Endothelial cell of umbilical vein (primary cell): Measurements from ENCODE around the gene UHRF1. TPM values are rescaled to one million over a fixed set of nuclear protein-coding genes. Genes with fewer than 3 reads are reported as not detected.

Experiments
- BruUV-seq: library from RNA; stranded (reverse); fragments of 400-500 nt; replicated peaks from 2 replicates; lab custom pipeline; 2021; lab: Mats Ljungman, UMichigan
- CTCF ChIA-PET: fragments of 300-600, 350-600 bp; sonication (Branson Sonifier 250); formaldehyde crosslinking; loops from one replicate; lab custom pipeline; 2021; ENCODE audit warnings: antibody characterized with exemption, inconsistent platforms; lab: Charles Lee
- POLR2A ChIA-PET: fragments of 300-600, 350-600 bp; sonication (Branson Sonifier 250); formaldehyde crosslinking; loops from one replicate; lab custom pipeline; 2021; ENCODE audit warnings: antibody characterized with exemption, inconsistent platforms; lab: Charles Lee
- DNase-seq: peaks from one replicate; pipeline ENCODE4 v3.0.0-alpha.2; 2011; ENCODE audit warnings: low read depth, low spot score
- FAIRE-seq: peaks from 2 replicates; lab custom pipeline; 2011; peaks lifted over from hg19 to GRCh38; lab: Jason Lieb, UNC
- H2AFZ ChIP-seq: 2 replicates; pipeline ENCODE4 v1.6.0; 2012; ENCODE audit warnings: low read depth, low read length, control low read depth, inconsistent platforms
- H3K27ac ChIP-seq: 2 replicates; pipeline ENCODE4 v1.5.1; 2011; ENCODE audit warnings: low read depth, mild to moderate bottlenecking, control low read depth, low read length, moderate library complexity; ENCODE audit not compliant: insufficient read depth
- H3K27me3 ChIP-seq, 2 experiments: 2 replicates each; pipeline versions ENCODE4 v1.6.0 to v1.6.1; 2011; ENCODE audit warnings: low read length in 2 of 2, mixed read lengths in 1 of 2; ENCODE audit not compliant: control insufficient read depth in 2 of 2, insufficient read depth in 2 of 2
- H3K36me3 ChIP-seq, 2 experiments: 2 replicates in 1 of 2; 3 replicates in 1 of 2; pipeline ENCODE4 v1.5.1; 2011; ENCODE audit warnings: low read length in 2 of 2, mild to moderate bottlenecking in 1 of 2, moderate library complexity in 1 of 2; ENCODE audit not compliant: control insufficient read depth in 2 of 2, insufficient read depth in 2 of 2; ENCODE audit errors: extremely low read depth in 1 of 2
- H3K4me1 ChIP-seq: 3 replicates; pipeline ENCODE4 v1.5.1; 2011; ENCODE audit warnings: mild to moderate bottlenecking, low read length; ENCODE audit not compliant: control insufficient read depth, insufficient read depth; ENCODE audit errors: extremely low read depth
- H3K4me2 ChIP-seq: 2 replicates; pipeline ENCODE4 v1.6.1; 2011; ENCODE audit warnings: low read length, control low read depth, mixed read lengths; ENCODE audit not compliant: insufficient read depth
- H3K4me3 ChIP-seq, 3 experiments: fragments of 200-600 bp in 1 of 3; sonication (generic), shearing (Covaris generic) in 1 of 3; replicated peaks in 1 of 3; 2 replicates each; pipeline ENCODE4 v1.5.1; 2011 to 2016; ENCODE audit warnings: control low read depth in 3 of 3, low read length in 3 of 3, mild to moderate bottlenecking in 2 of 3, inconsistent platforms in 1 of 3, low read depth in 1 of 3, moderate library complexity in 1 of 3; ENCODE audit not compliant: insufficient read depth in 1 of 3
- H3K79me2 ChIP-seq: 2 replicates; pipeline ENCODE4 v1.6.0; 2012; ENCODE audit warnings: low read length, inconsistent platforms; ENCODE audit not compliant: control insufficient read depth, insufficient read depth
- H3K9ac ChIP-seq: replicated peaks from 2 replicates; pipeline ENCODE3; 2011; ENCODE audit warnings: low read length, control low read depth; ENCODE audit not compliant: insufficient read depth; ENCODE audit errors: extremely low read depth
- H3K9me1 ChIP-seq: replicated peaks from 3 replicates; pipeline ENCODE4 v1.6.0; 2011; ENCODE audit warnings: mild to moderate bottlenecking, low read length; ENCODE audit not compliant: control insufficient read depth, insufficient read depth; ENCODE audit errors: extremely low read depth
- H3K9me3 ChIP-seq: replicated peaks from 2 replicates; pipeline ENCODE4 v1.5.1; 2012; ENCODE audit warnings: low read length, inconsistent platforms; ENCODE audit not compliant: control insufficient read depth, insufficient read depth
- H4K20me1 ChIP-seq: replicated peaks from 2 replicates; pipeline ENCODE3; 2011; ENCODE audit warnings: mild to moderate bottlenecking, low read length; ENCODE audit not compliant: control insufficient read depth, insufficient read depth; ENCODE audit errors: extremely low read depth
- FOS ChIP-seq: IDR thresholded peaks from 2 replicates; pipeline ENCODE4 v1.6.1; 2011; ENCODE audit warnings: mild to moderate bottlenecking, low read length, moderate library complexity, borderline replicate concordance; ENCODE audit not compliant: insufficient read depth
- GATA2 ChIP-seq: IDR thresholded peaks from 2 replicates; pipeline ENCODE4 v1.7.0; 2011; ENCODE audit warnings: low read depth, mild to moderate bottlenecking, moderate library complexity, mixed read lengths, low read length; ENCODE audit not compliant: insufficient read length, insufficient read depth
- JUN ChIP-seq: IDR thresholded peaks from 2 replicates; pipeline ENCODE4 v1.6.1; 2011; ENCODE audit warnings: borderline replicate concordance, low read depth; ENCODE audit not compliant: insufficient read length, insufficient read depth
- MAX ChIP-seq: IDR thresholded peaks from 2 replicates; pipeline ENCODE4 v1.6.1; 2011; ENCODE audit not compliant: insufficient read depth, insufficient read length
- MYC ChIP-seq: IDR thresholded peaks from one replicate; pipeline ENCODE4 v1.6.1; 2011; ENCODE audit warnings: mild to moderate bottlenecking, low read depth, low read length
- POLR2A ChIP-seq: IDR thresholded peaks from 2 replicates; pipeline ENCODE4 v1.6.1; 2012; ENCODE audit warnings: low read depth, mild to moderate bottlenecking, control low read depth, low read length
- POLR2AphosphoS5 ChIP-seq: IDR thresholded peaks from 2 replicates; pipeline ENCODE4 v1.6.1; 2012; ENCODE audit warnings: low read depth, mild to moderate bottlenecking, control low read depth, low read length, moderate library complexity; ENCODE audit not compliant: insufficient read depth
- dilution Hi-C: fragments of 300-500 bp; cut with MboI; formaldehyde crosslinking; loops from one replicate; pipeline ENCODE4 v1.15.0; 2019; ENCODE audit warnings: low sequenced_read_pairs; ENCODE audit not compliant: extremely low pct_ligation_motif_present
- intact Hi-C: fragments of 100-400 bp; cut with micrococcal nuclease; formaldehyde crosslinking; loops from one replicate; pipeline ENCODE4 v1.10.0; 2022
- polyA plus RNA-seq, 4 experiments: library from polyadenylated mRNA; depleted of rRNA in 3 of 4; stranded (reverse) in 3 of 4; unstranded in 1 of 4; fragments of >200 nt; gene quantifications; 2 replicates each; pipeline versions ENCODE4 v1.2.1 to v1.2.3, GENCODE V29; 2011 to 2012; ENCODE audit warnings: missing spikeins in 1 of 4
- total RNA-seq: library from RNA; stranded (reverse); gene quantifications from 2 replicates; pipeline ENCODE4 v1.2.3, GENCODE V29; 2021

UHRF1 gene
- total and polyA plus RNA-seq, 2 donors (not counting 3 experiments of a cell fraction or from before 2014, with no cell fraction given), result 13.3 to 76.8 TPM

- no peak overlapping the region for H3K4me3 ChIP-seq
- CTCF ChIA-PET, result no interaction called here
- FAIRE-seq (no peak), DNase-seq (no peak)
- TF ChIP-seq GATA2 (no peak), FOS (no peak), POLR2AphosphoS5 (no peak)
- H2AFZ ChIP-seq, result no peak overlapping the region
- no peaks in the 10 kb centered on the region for H3K9me3 ChIP-seq
- peaks cover 7% of the 10 kb centered on the region for H4K20me1 ChIP-seq
- no TSS peak for BruUV-seq
- no peaks in the 10 kb centered on the region for H3K36me3 ChIP-seq
- no peak overlapping the region for H3K4me2 ChIP-seq
- no peak overlapping the region for H3K9ac ChIP-seq
- intact Hi-C loops, result no loop called here
- H3K9me1 ChIP-seq, result no peaks in the 10 kb centered on the region
- POLR2A ChIA-PET, result no interaction called here
- no peaks in the 10 kb centered on the region for H3K4me1 ChIP-seq
- no peaks in the 10 kb centered on the region for H3K27me3 ChIP-seq
- dilution Hi-C loops, result no loop called here
- no peak overlapping the region for H3K27ac ChIP-seq
- H3K79me2 ChIP-seq, result peaks cover 47% of the 10 kb centered on the region
Observed at GRCh38 chr19:4991538-4991937, 82.2 kb downstream of the UHRF1 start.

- Histone ChIP-seq H3K4me1 (no peaks in the 10 kb centered on the region), H3K4me2 (no peak overlapping the region), H3K79me2 (peaks cover 49% of the 10 kb centered on the region), H3K9me1 (no peaks in the 10 kb centered on the region), H3K27me3 (no peaks in the 10 kb centered on the region), H3K27ac (no peak overlapping the region), H3K4me3 (no peak overlapping the region), H3K9ac (no peak overlapping the region), H3K36me3 (no peaks in the 10 kb centered on the region), H4K20me1 (peaks cover 7% of the 10 kb centered on the region), H3K9me3 (no peaks in the 10 kb centered on the region), H2AFZ (no peak overlapping the region)
- no peak for TF ChIP-seq JUN
- TF ChIP-seq POLR2AphosphoS5, result no peak
- no peak for TF ChIP-seq POLR2A
- TF ChIP-seq MAX, result no peak
- no peak for TF ChIP-seq MYC
- DNase-seq (no peak), FAIRE-seq (no peak)
- ChIA-PET POLR2A (no interaction called here), CTCF (no interaction called here)
- no TSS peak for BruUV-seq
- dilution Hi-C loops (no loop called here), intact Hi-C loops (no loop called here)
Observed at GRCh38 chr19:4991996-4992698, 82.8 kb downstream of the UHRF1 start.
